HG02870 (cell line): ENCODE results near the gene NACC2.

Experiments
- ATAC-seq: cut with Tn5 transposase; IDR thresholded peaks from one replicate; pipeline ENCODE4 v1.9.1; 2021; ENCODE audit warnings: mild to moderate bottlenecking, moderate library complexity; ENCODE audit not compliant: unreplicated experiment

NACC2 gene

DNA sequence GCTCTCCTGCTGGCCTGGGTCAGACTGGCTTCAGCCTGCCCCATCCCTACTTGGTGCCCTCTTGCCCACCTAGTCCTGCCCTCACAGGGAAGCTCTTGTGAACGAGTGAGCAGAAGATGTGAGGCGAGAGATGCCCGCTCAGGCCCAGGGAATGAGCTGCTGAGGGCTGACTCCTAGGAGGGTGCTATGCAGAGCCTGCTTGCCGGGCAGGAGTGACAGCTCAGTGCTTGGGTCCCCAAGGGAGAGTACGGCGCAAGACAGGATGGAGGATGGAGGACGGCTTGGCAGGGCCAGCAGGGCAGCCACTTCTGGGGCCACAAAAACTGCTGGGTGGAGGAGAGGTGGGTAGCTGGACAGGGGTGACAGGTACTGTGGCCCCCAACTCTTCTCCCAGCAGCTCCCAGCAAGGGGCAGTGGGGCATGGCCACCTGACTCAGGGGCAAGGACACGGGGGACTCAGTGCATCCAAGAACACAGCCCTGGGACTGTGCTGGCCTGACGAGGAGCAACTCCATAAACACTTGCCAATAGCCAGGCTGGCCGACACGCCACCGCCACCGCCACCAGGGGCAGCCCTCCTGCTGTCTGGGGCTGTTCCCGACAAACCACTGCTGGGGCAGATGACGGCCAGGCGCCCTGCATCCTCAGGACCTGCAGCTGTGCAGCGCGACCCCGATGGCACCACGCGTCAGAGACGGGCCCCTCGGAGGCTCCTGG lies 78.4 kb downstream of the NACC2 start:
- ATAC-seq = no peak

DNA sequence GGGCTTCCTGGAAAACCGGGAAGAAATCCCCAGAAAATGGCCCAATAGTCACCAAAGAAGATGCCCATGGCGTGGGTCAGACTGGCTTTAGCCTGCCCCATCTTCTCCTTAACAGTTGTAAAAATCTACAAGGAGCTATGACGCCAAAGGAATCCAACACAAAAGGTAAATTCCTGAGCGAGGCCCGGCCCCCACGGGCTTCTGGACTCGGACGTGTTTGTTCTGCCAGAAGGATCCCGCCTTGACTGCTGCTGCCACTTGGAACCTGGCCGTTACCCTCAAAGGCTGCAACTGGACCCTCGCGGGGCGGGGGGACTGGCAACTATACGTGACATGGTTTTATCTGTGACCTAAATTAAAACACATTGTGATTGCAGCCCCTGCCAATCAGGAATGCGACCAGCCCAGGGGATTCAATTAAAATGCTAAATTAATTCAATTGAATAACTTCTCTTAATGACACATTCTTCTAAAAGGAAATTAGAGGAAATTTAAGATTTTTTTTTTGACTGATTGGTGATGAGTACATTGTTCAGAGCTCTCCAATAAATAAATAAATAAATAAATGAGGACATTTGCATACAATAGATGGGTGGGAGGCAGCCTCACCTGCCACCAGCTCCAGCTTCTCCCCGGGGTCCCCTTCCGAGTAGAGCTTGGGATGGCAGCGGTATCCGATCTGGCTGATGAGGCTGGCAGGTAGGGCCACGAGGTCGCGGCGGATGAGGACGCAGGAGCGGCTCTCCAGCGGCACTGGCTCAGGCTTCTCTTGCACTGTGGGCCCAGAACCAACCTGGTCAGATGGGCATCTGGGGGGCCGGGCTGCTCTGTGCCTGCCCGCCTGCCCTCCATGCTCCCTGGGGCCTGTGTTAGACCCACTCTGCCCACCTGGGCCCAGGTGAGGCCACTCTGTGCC lies 79.2 kb downstream of the NACC2 start:
- ATAC-seq = no peak

DNA sequence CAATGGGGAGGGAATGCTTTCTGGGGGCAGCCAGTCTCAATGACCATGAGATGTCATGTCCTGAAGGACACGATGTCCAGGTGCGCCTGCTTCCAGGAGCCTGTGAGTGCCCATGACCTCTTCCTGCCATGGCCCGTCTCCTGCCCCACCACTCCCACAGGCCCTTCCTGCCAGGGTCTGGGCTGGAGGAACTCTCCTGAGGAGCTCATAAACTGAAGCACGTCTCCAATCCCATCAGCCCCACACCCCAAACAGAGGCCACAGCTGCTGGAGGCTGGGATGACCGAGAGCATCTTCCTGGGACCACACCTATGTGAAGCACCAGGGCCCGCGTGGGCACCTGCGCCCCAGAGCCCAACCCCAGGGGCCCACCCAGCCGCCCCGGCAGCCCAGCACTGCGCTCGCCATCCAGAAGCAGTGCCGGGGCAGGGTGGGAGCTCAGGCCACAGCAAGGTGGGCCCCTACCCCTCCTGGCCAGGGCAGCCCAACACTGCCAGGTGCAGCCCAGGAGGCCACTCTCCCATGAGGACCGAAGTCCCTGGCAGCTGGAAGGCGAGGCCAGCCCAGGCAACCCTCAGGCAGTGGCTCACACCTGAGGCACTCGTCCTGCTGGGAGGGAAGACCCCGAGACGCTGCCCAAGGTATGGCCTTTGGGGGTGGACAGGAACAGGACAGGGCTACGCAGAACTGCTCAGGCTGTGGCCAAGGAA lies 80.0 kb downstream of the NACC2 start:
- no peak for ATAC-seq

DNA sequence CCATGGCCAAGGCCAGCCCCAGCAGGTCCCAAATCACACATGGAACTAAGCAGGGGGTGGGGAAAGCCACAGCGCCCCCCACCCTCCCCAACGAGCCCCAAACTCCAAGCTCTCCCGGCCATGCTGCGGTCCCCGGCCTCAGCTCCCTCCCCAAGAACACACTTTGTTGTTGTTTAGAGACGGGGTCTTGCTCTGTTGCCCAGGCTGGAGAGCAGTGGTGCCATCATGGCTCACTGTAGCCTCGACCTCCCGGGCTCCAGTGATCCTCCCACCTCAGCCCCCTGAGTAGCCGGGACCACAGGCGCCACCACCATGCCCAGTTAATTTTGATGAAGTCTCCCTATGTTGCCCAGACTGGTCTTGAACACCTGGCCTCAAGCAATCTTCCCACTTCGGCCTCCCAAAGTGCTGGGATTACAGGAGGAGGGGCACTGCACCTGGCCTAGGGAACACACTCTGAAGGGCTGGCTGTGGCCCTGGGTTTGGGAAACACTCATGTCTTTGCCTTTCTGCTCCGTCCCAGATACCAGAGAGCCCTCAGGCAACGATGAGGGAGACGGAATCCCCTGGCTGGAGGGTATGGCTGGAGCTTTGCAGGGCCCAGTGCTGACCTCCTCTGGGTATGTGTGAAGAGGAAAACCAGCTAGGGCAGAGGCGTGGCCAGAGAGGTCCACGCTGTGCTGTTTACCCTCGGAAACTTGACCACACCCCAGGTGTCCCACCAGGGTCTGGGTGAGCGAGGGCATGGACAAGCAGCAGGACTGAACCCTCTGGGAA lies 80.8 kb downstream of the NACC2 start:
- no peak for ATAC-seq

DNA sequence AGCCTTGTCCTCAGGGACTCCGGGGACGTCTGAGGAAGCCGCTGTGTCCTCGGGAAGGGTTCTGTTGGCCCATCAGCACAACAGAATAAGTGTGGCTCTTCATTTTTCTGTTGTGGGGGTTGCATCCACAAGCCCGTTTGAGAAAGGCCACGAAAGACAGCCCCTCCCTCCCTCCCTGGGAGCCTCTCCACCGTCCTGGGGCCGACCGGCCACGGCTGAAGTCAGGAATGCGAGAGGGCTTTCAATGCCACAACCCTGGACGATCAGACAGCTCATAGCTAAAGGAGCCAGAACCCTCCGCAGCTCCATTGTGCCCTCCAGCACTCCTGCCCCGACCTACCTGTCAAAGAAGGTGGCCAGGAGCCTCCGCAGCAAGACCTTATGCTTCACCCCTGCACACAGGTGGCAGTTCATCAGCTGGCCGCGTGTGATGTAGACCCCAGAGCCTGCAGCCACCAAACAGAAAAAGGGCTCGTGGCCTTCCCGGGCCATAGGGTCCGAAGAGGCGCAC lies 81.5 kb downstream of the NACC2 start:
- no peak for ATAC-seq

DNA sequence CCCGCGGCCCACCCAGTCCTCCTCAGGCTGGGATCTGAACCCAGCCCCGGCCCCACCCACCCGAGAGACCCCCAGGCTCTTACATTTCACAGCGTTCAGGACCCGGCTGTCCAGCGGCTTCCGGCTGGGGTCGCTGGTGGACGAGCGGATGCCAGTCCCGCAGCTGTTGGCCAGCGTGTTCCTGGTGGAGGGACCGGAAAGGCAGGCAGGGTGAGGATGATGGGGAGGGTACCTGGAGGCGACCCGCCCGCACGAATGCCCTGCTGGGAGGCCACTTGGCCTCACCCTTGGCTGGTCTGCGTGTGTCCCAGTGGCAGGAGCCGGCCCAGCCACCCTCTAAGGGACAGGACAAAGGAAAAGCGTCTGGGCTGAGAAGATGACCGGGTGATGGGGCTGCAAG lies 82.0 kb downstream of the NACC2 start:
- ATAC-seq = no peak

DNA sequence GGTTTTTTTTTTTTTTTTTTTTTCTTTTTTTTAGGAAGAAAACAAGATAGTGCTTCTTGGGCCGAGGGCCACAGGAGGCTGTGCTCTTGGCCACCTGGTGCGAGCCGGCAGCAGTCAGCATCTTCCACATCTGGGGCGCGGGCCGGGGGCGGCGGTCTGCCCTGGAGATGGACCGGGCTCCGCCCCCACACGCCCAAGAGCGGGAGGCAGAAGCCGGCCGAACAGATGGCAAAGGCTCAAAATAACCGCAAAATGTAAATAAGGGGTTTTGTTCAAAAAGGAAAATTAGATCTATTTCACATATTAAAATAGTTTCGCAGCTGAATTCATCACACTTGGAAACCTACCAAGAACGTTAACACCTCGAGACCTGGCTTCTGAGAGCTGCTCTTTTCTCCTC lies 82.4 kb downstream of the NACC2 start:
- ATAC-seq = no peak

DNA sequence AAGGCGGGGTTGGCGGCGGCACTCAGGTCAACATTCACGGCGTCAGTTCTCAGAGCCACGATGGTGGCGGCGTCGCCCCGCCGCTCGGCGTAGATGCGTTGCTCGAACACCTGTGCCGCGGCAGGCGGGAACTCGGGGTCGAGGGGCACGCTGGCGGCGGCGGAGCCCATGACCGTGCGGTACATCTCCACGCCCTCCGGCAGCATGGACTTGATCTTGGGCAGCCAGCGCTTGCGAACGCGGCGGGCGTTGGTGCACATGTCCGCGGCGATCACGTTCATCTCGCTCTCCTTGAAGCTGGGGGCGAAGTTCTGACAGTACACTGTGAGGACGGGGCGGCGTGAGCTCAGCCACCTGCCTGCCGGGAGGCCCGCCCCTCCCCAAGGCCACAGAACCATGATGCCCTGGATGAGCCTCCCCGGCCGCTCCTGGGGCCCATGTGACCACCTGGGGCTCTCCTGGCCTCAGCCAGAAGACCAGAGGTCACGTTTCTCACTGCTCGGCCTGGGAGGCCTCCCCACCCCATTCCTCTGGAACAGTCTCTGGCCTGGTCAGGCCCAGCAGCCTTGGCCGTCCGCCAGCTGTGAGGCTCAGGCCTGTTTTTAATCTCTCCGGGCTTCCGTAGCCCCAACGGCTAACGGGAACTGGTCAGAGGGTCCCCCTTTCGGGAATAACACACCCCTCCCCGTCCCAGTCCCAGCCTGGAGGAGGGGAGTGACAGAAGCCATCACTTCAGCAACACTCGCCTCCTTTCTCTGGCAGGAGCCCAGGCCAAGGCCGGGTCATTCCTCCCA lies 83.2 kb downstream of the NACC2 start:
- ATAC-seq = no peak

DNA sequence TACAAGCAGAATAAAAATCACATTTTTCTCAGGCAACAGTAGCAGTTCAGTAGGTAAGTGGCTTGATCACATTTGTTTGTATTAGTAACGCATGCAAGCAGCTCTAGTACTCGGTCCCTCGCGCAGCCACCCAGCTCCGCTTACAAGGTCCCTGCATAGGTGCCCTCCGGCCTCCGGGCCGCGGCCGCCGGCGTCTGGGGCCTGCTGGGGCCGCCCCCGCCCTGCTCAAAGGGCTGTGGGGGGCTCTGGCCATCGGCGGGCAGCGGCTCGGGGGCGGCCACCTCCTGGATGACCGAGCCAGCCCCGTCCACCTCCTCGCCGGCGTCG lies 83.8 kb downstream of the NACC2 start:
- no peak for ATAC-seq

DNA sequence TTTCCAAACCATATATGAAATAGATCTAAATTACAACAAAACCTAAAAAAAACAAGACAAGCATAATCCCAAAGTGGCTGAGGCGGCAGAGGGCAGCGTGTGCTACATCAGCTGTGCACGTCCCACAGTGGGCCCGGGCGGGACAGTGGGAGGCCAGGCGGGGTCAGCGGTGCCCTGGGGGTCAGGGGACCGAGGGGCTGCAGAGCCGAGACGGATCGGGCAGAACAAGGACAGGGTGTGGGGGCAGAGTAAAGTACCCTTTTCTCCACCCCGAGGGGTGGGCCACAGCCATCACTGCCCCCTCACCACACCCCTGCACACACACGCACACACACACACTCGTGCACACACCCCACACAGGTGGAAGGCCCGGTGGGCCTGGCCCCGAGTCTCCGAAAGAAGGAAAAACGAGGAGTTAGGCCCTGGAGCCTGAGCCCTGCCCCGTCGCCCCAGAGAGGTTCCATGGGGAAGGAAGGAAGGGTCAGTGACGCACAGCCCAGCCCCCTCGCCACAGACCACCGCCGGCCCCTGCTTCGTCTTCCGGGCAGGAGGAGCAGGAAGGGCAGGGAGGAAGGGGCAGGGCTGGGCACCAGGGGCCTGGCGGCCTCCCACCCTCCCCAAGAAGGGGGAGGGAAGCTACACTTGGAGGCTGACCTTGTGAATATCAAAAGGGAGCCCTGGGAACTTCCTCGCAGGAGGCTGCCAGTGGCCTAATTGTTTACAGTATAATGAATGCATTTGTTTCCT lies 84.3 kb downstream of the NACC2 start:
- no peak for ATAC-seq

DNA sequence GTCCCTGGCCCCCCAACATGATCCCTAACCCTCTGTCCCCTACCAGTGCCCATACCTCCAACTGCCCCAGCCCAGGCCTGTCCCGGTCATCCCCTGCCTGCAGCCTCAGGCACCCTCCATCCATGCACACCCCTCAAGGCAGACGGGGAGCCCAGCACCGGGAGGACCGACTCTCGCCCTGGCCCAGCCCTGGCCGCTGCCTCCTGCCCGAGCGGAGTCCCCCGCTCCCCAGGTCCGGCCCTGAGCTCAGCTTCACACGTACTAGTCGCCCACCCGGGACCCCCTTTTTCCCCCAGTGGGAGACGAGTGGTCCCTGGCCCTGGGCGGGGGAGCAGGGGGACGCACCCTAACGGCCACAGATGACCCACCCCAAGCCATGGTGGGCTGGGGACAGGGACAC lies 84.9 kb downstream of the NACC2 start:
- no peak for ATAC-seq

DNA sequence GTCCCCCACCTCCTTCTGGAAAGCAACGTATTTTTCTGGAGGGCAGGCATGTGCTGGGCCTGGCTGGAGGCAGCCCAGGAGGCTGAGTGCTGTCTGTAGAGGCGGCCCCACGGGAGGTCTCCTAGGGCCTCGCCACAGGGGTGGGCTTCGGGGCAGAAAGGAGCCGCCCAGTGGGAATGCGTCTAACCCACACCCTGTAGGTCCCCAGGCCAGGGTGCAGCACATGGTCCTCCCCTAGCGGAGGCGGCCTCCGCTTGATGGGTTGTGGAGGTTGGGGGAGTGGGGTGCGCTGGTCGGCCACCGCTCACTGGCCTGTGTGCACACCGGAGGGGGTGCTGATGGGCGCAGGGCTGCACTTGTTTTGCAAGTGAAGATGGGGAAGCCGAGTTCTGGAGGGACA lies 85.6 kb downstream of the NACC2 start:
- no peak for ATAC-seq

DNA sequence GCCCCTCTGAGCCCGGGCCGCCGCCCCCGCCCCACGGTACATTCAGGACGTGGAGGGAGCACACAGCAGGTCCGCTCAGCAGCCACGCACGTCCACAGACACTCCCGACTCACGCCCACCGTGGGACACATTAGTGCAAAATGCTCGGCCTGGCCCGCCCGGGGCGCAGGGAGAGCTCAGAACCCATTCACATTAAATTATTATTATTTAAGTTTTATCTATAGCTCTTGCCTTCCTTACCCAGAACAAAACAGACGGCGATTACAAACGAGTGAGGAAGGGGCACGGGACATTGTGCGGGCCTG lies 86.4 kb downstream of the NACC2 start:
- no peak for ATAC-seq

DNA sequence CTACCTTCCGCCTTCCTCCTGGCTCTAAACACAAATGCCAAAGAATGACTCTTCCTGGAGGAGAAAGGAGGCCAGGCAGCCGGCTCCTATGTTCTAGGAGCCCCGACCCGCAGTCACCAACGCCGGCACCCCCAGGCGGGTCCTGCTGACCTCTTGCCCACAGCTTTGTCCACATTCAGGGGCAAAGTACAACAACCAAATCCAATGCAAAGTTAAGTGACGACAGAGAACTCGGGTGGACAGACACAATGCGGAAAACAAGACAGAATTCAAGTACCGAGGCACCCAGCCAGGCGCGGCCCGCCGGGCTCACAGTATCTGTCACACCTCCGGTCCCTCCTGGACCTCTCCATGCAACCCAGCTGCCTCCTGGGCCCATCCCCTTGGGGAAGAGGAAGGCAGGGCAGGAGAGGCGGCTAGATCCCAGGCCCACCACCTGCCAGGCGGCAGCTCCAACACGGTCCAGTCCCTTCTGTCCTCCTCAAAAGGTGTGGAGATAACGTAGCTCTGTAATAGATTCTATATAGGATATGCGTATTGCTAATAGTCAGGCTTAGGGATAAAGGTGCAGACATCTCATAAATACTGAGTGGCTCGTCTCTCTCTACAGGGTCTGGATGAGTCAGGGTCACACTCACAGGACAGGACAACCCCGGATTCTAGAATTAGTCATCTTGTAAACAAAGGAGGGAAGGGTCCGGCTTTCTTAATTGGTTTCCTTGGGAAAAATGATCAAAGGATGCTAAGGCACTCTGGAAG lies 87.0 kb downstream of the NACC2 start:
- no peak for ATAC-seq

DNA sequence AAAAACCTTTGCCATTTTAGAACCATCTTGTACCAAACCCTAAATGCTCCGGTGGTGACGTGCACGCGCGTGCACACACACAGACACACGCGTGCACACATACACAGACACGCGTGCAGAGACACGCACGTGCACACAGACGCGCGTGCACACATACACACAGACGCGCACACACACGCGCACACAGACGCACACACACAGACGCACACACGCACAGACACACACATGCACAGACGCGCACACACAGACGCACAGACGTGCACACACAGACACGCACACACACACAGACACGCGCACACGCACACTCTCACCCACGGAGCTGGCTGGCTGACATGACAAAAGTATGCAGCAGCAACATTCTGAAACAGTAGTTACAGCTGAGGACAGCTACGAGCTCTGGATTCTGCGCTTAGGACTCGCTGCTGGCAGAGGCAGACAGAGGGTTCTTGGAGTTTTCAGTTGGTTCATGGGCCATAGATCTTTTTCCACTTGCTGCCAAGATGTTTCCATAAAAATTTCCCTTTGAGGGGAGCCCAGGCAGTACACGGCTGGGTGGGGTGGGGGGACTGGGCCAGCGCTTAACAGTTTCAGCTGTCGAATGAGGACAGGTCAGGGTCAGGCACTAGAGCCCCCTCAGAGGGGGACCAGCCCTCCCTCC lies 87.7 kb downstream of the NACC2 start:
- no peak for ATAC-seq

DNA sequence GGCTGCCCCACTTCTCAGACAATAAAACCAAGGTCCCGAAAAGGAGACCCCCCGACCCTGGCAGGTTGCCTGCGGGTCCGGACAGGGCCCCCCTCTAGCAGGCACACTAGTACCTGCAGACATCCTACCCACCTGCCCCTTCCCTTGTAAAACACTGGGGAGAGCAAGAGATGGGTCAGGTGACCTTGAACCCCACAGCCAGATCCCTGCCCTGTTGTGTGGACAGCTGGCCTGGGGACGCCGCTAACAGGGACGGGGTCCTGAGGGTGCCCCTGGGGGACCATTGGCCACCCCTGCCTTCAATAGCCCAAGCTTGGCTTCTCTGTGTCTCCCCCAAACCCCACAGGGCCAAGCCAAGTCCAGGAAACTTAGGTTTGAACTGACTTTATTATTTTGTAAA lies 88.9 kb downstream of the NACC2 start:
- no peak for ATAC-seq

DNA sequence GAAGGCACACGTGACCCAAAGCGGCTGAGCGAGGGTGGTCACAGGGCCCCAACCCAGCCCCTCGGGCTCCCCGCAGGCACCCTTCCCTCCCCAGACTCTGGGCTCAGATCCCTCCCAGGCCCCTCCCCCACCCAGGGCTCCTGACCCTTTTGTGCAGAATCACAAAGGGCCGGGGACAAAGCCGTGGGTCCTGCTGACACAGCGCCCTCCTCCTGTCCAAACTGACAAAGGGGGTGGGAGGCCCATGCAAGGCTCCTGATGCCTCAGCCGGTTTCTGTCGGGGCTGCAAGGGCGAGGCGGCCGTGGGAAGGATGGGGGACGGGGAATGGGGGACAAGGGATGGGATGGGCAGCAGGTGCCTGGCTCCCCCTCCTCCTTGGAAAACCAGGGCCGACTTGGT lies 90.4 kb downstream of the NACC2 start:
- no peak for ATAC-seq

DNA sequence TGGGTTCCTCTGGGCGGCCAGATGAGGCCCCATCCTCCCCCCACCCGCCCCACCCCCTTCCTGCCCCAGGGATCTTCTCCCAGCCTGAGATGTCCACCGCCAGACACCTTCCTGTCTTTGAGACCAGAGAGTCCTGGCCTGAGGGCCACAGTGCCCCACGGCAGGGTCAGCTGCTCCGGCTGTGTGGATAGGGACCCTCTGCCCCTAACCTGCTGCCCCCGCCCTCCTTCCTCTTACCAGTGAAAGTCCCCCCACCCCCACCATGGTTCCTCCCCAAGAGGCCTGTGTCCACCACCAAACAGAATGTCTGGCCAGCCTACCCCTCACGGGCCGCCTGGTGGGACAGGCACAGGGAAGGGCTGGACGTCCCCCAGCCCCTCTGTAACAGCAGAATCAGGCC lies 90.9 kb downstream of the NACC2 start:
- no peak for ATAC-seq
